ENCODE measurements around the gene ERCC4. TPM values are rescaled to one million over a fixed set of nuclear protein-coding genes. Genes with fewer than 3 reads are reported as not detected.

ERCC4 gene
- total and polyA plus RNA-seq, 2 of the 8 experiments (the other 6 are each of a cell fraction or from before 2014, with no cell fraction given) = 1.6 to 13.2 TPM

GRCh38 chr16:13907431-13907830, 12.5 kb upstream of the ERCC4 start:
- Histone ChIP-seq H2AFZ (ENCODE audit: low read length) (no peak overlapping the region), H3K23ac (ENCODE audit: insufficient read length) (no peak overlapping the region), H2BK15ac (ENCODE audit: low read length) (no peak overlapping the region), H3K18ac (ENCODE audit: extremely low read depth, low read length) (no peak overlapping the region), H3K9ac (replicated peaks in 1 of 4; ENCODE audit: extremely low read depth in 1 of 4, low read depth in 3 of 4, low read length in 3 of 4) (no peak overlapping the region), H2BK120ac (replicated peaks; ENCODE audit: low read depth, low read length) (no peak overlapping the region), H2AK5ac (ENCODE audit: low read depth, low read length) (no peak overlapping the region), H2BK12ac (ENCODE audit: low read depth, low read length) (no peak overlapping the region), H2BK5ac (ENCODE audit: low read depth, low read length) (no peak overlapping the region), H2BK20ac (ENCODE audit: low read length) (no peak overlapping the region), H4K20me1 (replicated peaks in 1 of 2; ENCODE audit: control insufficient read depth in 1 of 2, insufficient read depth in 2 of 2, low read length in 2 of 2) (no peaks in the 10 kb centered on the region), H3K36me3 (ENCODE audit: control insufficient read depth in 2 of 4, insufficient read depth in 4 of 4, low read length in 3 of 4) (no peaks in the 10 kb centered on the region), H3K4ac (replicated peaks; ENCODE audit: insufficient read length, low read depth, low read length) (no peak overlapping the region), H3K56ac (replicated peaks; ENCODE audit: insufficient read length, low read depth, low read length) (no peak overlapping the region), H3K27me3 (replicated peaks in 1 of 4; ENCODE audit: control insufficient read depth in 3 of 4, extremely low read depth in 1 of 4, insufficient read depth in 3 of 4, low read length in 3 of 4) (no peaks in the 10 kb centered on the region), H3K9me3 (ENCODE audit: insufficient read depth in 2 of 2, low read depth in 1 of 2, low read length in 1 of 2) (no peaks in the 10 kb centered on the region), H3K23me2 (ENCODE audit: low read depth, low read length) (no peaks in the 10 kb centered on the region), H4K5ac (ENCODE audit: insufficient read length, low read depth, low read length) (no peak overlapping the region), H3K79me2 (ENCODE audit: control insufficient read depth in 1 of 2, insufficient read depth in 2 of 2, low read length in 2 of 2) (no peaks in the 10 kb centered on the region), H3K14ac (ENCODE audit: insufficient read length) (no peak overlapping the region), H3K4me1 (replicated peaks in 1 of 4; ENCODE audit: control insufficient read depth in 3 of 4, insufficient read depth in 4 of 4, low read length in 3 of 4) (no peaks in the 10 kb centered on the region), H3K27ac (ENCODE audit: low read depth, low read length) (no peak overlapping the region), H3K4me3 (ENCODE audit: extremely low read depth in 1 of 4, insufficient read depth in 2 of 4, low read depth in 3 of 4, low read length in 4 of 4) (no peak overlapping the region), H4K8ac (ENCODE audit: extremely low read depth, insufficient read depth, low read length) (no peak overlapping the region), H3K4me2 (ENCODE audit: insufficient read depth in 1 of 2, low read depth in 2 of 2, low read length in 2 of 2) (no peak overlapping the region), H3K79me1 (ENCODE audit: low read depth, low read length) (no peaks in the 10 kb centered on the region), H4K91ac (replicated peaks; ENCODE audit: insufficient read length, low read length) (no peak overlapping the region)
- ChIA-PET POLR2A (ENCODE audit: partially characterized antibody) (no interaction called here), CTCF (ENCODE audit: partially characterized antibody) (interaction anchor here (0.6 to 2.0 kb wide), 4 partner anchors 11 to 343 kb away, joined by 3 to 11 read pairs (median 5); partner anchors contain the start of gene ERCC4)
- DNase-seq (ENCODE audit: low read depth in 1 of 2, low spot score in 2 of 2) (no peak), FAIRE-seq (no peak)
- WGBS, 2 experiments (ENCODE audit: extremely low coverage in 1 of 2, insufficient coverage in 1 of 2, insufficient read length in 1 of 2, insufficient replicate concordance in 2 of 2, low coverage in 1 of 2, low lambda C conversion rate in 2 of 2, missing lambda C conversion rate in 1 of 2) = 89% methylated on average over 3 of the region's 3 CpGs; no CpG with 5 or more reads in 1 of the 2 experiments
- TF ChIP-seq MAX (IDR thresholded peaks at IDR 0.05) (no peak), SP2 (IDR thresholded peaks at IDR 0.05; ENCODE audit: low read length) (no peak), CTCF (IDR thresholded peaks at IDR 0.05; ENCODE audit: control extremely low read depth in 1 of 3, insufficient read depth in 1 of 3, low read depth in 1 of 3, low read length in 3 of 3) (no peak), TAF1 (IDR thresholded peaks at IDR 0.05; ENCODE audit: low read depth, low read length) (no peak), CHD1 (IDR thresholded peaks at IDR 0.05; ENCODE audit: low read depth, low read length) (no peak)
